HEK293 (cell line): Measurements from ENCODE around the gene ME3.
A peak's percentile ranks its signal among the peaks of the same experiment; 100 is the strongest.

ENCODE experiments used
- GFI1B ChIP-seq: fragments of 450-650 bp; formaldehyde crosslinking; IDR thresholded peaks from 2 replicates; pipeline ENCODE4 v1.5.1; 2016; ENCODE audit warnings: missing biosample characterization, missing genetic modification characterization
- GLI2 ChIP-seq: fragments of 450-650 bp; formaldehyde crosslinking; IDR thresholded peaks from 2 replicates; pipeline ENCODE4; 2017; ENCODE audit warnings: missing biosample characterization, missing genetic modification characterization, low read depth, borderline replicate concordance
- GLI4 ChIP-seq: fragments of 450-650 bp; formaldehyde crosslinking; IDR thresholded peaks from 2 replicates; pipeline ENCODE4 v1.5.1; 2016; ENCODE audit warnings: missing biosample characterization, missing genetic modification characterization
- IKZF3 ChIP-seq: fragments of 450-650 bp; IDR thresholded peaks from 2 replicates; pipeline ENCODE4 v1.5.0; 2018; ENCODE audit warnings: missing biosample characterization, mild to moderate bottlenecking, missing genetic modification characterization, moderate library complexity
- KLF1 ChIP-seq: fragments of 450-650 bp; formaldehyde crosslinking; IDR thresholded peaks from 2 replicates; pipeline ENCODE4 v1.5.1; 2016; ENCODE audit warnings: missing biosample characterization, missing genetic modification characterization
- YY1 ChIP-seq: fragments of 450-650 bp; formaldehyde crosslinking; IDR thresholded peaks from 2 replicates; pipeline ENCODE4 v1.5.1; 2018; ENCODE audit warnings: missing biosample characterization, missing genetic modification characterization
- YY2 ChIP-seq: fragments of 450-650 bp; formaldehyde crosslinking; IDR thresholded peaks from 2 replicates; pipeline ENCODE4 v1.5.1; 2016; ENCODE audit warnings: missing biosample characterization, missing genetic modification characterization
- ZBTB21 ChIP-seq: fragments of 450-650 bp; formaldehyde crosslinking; IDR thresholded peaks from 2 replicates; pipeline ENCODE4 v1.5.1; 2017; ENCODE audit warnings: missing biosample characterization, missing genetic modification characterization
- ZBTB8A ChIP-seq: fragments of 450-650 bp; formaldehyde crosslinking; IDR thresholded peaks from 2 replicates; pipeline ENCODE4 v1.5.1; 2016; ENCODE audit warnings: missing biosample characterization, missing genetic modification characterization
- ZFP41 ChIP-seq: fragments of 450-650 bp; formaldehyde crosslinking; IDR thresholded peaks from 2 replicates; pipeline ENCODE4 v1.5.1; 2016; ENCODE audit warnings: missing biosample characterization, missing genetic modification characterization, borderline replicate concordance
- ZNF132 ChIP-seq: fragments of 450-650 bp; formaldehyde crosslinking; IDR thresholded peaks from 2 replicates; pipeline ENCODE4 v1.5.1; 2017; ENCODE audit warnings: missing biosample characterization, missing genetic modification characterization, borderline replicate concordance
- ZNF146 ChIP-seq: fragments of 450-650 bp; formaldehyde crosslinking; IDR thresholded peaks from 2 replicates; pipeline ENCODE4 v1.5.1; 2016; ENCODE audit warnings: missing biosample characterization, missing genetic modification characterization
- ZNF211 ChIP-seq: fragments of 450-650 bp; formaldehyde crosslinking; IDR thresholded peaks from 2 replicates; pipeline ENCODE4 v1.5.1; 2016; ENCODE audit warnings: low read depth, missing biosample characterization, missing genetic modification characterization
- ZNF214 ChIP-seq: fragments of 450-650 bp; formaldehyde crosslinking; IDR thresholded peaks from 2 replicates; pipeline ENCODE4 v1.5.1; 2017; ENCODE audit warnings: missing biosample characterization, mild to moderate bottlenecking, missing genetic modification characterization, borderline replicate concordance
- ZNF23 ChIP-seq: fragments of 450-650 bp; formaldehyde crosslinking; IDR thresholded peaks from 2 replicates; pipeline ENCODE4 v1.5.1; 2016; ENCODE audit warnings: missing biosample characterization, missing genetic modification characterization, borderline replicate concordance
- ZNF239 ChIP-seq: fragments of 450-650 bp; formaldehyde crosslinking; IDR thresholded peaks from 2 replicates; pipeline ENCODE4 v1.5.1; 2016; ENCODE audit warnings: missing biosample characterization, missing genetic modification characterization
- ZNF24 ChIP-seq: fragments of 450-650 bp; formaldehyde crosslinking; IDR thresholded peaks from 2 replicates; pipeline ENCODE4 v1.5.1; 2016; ENCODE audit warnings: missing biosample characterization, missing genetic modification characterization
- ZNF266 ChIP-seq: fragments of 450-650 bp; formaldehyde crosslinking; IDR thresholded peaks from 2 replicates; pipeline ENCODE4 v1.5.1; 2016; ENCODE audit warnings: missing biosample characterization, missing genetic modification characterization, low read depth
- ZNF274 ChIP-seq, 2 experiments: fragments of 200-500 bp in 1 of 2; fragments of 450-650 bp in 1 of 2; sonication (Bioruptor generic) in 1 of 2; formaldehyde crosslinking in 1 of 2; IDR thresholded peaks; 2 replicates each; pipeline versions ENCODE4 v1.5.1 to v1.6.1; 2014 to 2016; ENCODE audit warnings: borderline replicate concordance in 1 of 2, inconsistent platforms in 1 of 2, low read length in 1 of 2, missing biosample characterization in 1 of 2, missing genetic modification characterization in 1 of 2
- ZNF660 ChIP-seq: fragments of 450-650 bp; IDR thresholded peaks from 2 replicates; pipeline ENCODE4 v1.5.1; 2018; ENCODE audit warnings: missing biosample characterization, mild to moderate bottlenecking, missing genetic modification characterization
- ZNF670 ChIP-seq: fragments of 450-650 bp; formaldehyde crosslinking; IDR thresholded peaks from 2 replicates; pipeline ENCODE4 v1.5.1; 2016; ENCODE audit warnings: missing biosample characterization, missing genetic modification characterization, low read depth
- TF ChIP-seq, protein P1 (sequence below): fragments of 450-650 bp; IDR thresholded peaks from 2 replicates; pipeline ENCODE4 v1.5.1; 2018; ENCODE audit warnings: missing biosample characterization, missing genetic modification characterization
- TF ChIP-seq, protein P2 (sequence below): fragments of 450-650 bp; IDR thresholded peaks from 2 replicates; pipeline ENCODE4 v1.5.1; 2018; ENCODE audit warnings: missing biosample characterization, mild to moderate bottlenecking, missing genetic modification characterization
- TF ChIP-seq, protein P3 (sequence below): fragments of 450-650 bp; formaldehyde crosslinking; IDR thresholded peaks from 2 replicates; pipeline ENCODE4 v1.5.1; 2016; ENCODE audit warnings: missing biosample characterization, missing genetic modification characterization
- TF ChIP-seq, protein P4 (sequence below): fragments of 450-650 bp; formaldehyde crosslinking; IDR thresholded peaks from 2 replicates; pipeline ENCODE4 v1.5.0; 2017; ENCODE audit warnings: missing biosample characterization, missing genetic modification characterization, borderline replicate concordance
- TF ChIP-seq, protein P5 (sequence below): fragments of 450-650 bp; formaldehyde crosslinking; IDR thresholded peaks from 2 replicates; pipeline ENCODE4 v1.5.1; 2016; ENCODE audit warnings: missing biosample characterization, missing genetic modification characterization
- TF ChIP-seq, protein P6 (sequence below): fragments of 450-650 bp; formaldehyde crosslinking; IDR thresholded peaks from 2 replicates; pipeline ENCODE4 v1.5.1; 2016; ENCODE audit warnings: missing biosample characterization, missing genetic modification characterization

Gene ME3

DNA sequence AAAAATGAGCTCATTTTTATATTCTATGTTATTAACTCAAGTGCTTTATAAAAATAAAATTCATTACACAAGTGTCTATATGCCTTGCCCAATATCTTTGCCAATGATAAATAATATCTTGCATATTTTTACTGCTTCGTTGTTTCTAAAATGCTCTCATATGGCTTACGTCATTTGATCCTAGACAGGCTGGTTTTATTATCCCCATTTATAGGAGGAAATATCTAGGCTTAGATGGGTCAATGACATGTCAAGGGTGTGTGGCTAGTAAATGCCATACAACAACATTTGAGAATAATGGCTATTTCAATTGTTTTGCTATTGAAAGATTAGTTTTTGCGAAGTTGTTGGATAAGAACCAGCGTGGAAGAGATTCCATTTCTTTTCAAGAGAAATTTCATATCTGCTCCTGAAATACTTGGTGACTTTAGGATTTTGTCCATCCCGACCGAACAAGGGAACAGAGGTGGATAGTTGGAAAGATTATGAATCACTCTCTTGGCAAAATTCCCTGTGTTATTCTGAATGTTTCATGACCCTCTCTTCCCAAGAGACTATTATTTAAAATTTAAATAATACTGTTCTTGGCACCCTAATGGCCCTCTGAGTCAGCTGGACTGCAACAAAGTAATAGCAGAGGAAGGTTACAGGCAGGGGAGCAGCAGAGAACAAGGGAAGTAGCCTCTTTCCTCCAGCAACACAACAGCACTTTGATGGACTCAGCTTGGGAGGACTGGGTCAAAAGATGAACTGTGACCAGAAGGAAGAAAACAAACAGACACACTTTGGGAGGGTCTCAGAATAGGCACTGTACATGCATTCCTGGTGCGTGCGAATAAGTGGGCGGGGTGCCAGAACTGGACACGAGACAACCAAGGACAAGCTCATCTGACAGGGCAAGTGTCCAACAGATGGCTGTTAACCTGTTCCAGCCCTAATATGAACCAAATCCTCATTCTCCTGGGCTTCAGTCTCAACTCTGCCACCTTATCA, 94.5 kb downstream of the ME3 start (continued):
- TF ChIP-seq, protein P1, sequence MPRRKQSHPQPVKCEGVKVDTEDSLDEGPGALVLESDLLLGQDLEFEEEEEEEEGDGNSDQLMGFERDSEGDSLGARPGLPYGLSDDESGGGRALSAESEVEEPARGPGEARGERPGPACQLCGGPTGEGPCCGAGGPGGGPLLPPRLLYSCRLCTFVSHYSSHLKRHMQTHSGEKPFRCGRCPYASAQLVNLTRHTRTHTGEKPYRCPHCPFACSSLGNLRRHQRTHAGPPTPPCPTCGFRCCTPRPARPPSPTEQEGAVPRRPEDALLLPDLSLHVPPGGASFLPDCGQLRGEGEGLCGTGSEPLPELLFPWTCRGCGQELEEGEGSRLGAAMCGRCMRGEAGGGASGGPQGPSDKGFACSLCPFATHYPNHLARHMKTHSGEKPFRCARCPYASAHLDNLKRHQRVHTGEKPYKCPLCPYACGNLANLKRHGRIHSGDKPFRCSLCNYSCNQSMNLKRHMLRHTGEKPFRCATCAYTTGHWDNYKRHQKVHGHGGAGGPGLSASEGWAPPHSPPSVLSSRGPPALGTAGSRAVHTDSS, result no peak
- TF ChIP-seq ZNF660, result 0 out of 2 replicates have a peak, but pooled peaks have one; percentile 15
- no peak for TF ChIP-seq ZFP41 (tag by site-specific recombination)
- TF ChIP-seq, protein P2, sequence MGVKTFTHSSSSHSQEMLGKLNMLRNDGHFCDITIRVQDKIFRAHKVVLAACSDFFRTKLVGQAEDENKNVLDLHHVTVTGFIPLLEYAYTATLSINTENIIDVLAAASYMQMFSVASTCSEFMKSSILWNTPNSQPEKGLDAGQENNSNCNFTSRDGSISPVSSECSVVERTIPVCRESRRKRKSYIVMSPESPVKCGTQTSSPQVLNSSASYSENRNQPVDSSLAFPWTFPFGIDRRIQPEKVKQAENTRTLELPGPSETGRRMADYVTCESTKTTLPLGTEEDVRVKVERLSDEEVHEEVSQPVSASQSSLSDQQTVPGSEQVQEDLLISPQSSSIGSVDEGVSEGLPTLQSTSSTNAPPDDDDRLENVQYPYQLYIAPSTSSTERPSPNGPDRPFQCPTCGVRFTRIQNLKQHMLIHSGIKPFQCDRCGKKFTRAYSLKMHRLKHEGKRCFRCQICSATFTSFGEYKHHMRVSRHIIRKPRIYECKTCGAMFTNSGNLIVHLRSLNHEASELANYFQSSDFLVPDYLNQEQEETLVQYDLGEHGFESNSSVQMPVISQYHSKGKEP (tag by site-specific recombination), result no peak
- TF ChIP-seq ZNF211 (tag by site-specific recombination), result no peak
- TF ChIP-seq IKZF3 (tag by site-specific recombination), result peak; percentile 46
- TF ChIP-seq, protein P3, sequence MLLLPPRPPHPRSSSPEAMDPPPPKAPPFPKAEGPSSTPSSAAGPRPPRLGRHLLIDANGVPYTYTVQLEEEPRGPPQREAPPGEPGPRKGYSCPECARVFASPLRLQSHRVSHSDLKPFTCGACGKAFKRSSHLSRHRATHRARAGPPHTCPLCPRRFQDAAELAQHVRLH (tag by site-specific recombination), result 0 out of 2 replicates have a peak, but pooled peaks have one; percentile 31
- no peak for TF ChIP-seq ZNF266
- no peak for TF ChIP-seq GFI1B
- TF ChIP-seq ZBTB8A (tag by site-specific recombination), result no peak
- TF ChIP-seq, protein P4, sequence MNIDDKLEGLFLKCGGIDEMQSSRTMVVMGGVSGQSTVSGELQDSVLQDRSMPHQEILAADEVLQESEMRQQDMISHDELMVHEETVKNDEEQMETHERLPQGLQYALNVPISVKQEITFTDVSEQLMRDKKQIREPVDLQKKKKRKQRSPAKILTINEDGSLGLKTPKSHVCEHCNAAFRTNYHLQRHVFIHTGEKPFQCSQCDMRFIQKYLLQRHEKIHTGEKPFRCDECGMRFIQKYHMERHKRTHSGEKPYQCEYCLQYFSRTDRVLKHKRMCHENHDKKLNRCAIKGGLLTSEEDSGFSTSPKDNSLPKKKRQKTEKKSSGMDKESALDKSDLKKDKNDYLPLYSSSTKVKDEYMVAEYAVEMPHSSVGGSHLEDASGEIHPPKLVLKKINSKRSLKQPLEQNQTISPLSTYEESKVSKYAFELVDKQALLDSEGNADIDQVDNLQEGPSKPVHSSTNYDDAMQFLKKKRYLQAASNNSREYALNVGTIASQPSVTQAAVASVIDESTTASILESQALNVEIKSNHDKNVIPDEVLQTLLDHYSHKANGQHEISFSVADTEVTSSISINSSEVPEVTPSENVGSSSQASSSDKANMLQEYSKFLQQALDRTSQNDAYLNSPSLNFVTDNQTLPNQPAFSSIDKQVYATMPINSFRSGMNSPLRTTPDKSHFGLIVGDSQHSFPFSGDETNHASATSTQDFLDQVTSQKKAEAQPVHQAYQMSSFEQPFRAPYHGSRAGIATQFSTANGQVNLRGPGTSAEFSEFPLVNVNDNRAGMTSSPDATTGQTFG, result no peak
- TF ChIP-seq YY1 (tag by site-specific recombination), result no peak
- TF ChIP-seq ZNF24 (tag by site-specific recombination), result no peak
- no peak for TF ChIP-seq ZNF670 (tag by site-specific recombination)
- peak; percentile 18; the same call in 1 of the 2 replicates for TF ChIP-seq ZNF146 (tag by site-specific recombination)
- TF ChIP-seq, protein P5, sequence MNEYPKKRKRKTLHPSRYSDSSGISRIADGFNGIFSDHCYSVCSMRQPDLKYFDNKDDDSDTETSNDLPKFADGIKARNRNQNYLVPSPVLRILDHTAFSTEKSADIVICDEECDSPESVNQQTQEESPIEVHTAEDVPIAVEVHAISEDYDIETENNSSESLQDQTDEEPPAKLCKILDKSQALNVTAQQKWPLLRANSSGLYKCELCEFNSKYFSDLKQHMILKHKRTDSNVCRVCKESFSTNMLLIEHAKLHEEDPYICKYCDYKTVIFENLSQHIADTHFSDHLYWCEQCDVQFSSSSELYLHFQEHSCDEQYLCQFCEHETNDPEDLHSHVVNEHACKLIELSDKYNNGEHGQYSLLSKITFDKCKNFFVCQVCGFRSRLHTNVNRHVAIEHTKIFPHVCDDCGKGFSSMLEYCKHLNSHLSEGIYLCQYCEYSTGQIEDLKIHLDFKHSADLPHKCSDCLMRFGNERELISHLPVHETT (tag by site-specific recombination), result peak; percentile 30; the same call in 1 of the 2 replicates
- TF ChIP-seq ZNF132, result no peak
- no peak for TF ChIP-seq GLI4
- TF ChIP-seq, protein P6, sequence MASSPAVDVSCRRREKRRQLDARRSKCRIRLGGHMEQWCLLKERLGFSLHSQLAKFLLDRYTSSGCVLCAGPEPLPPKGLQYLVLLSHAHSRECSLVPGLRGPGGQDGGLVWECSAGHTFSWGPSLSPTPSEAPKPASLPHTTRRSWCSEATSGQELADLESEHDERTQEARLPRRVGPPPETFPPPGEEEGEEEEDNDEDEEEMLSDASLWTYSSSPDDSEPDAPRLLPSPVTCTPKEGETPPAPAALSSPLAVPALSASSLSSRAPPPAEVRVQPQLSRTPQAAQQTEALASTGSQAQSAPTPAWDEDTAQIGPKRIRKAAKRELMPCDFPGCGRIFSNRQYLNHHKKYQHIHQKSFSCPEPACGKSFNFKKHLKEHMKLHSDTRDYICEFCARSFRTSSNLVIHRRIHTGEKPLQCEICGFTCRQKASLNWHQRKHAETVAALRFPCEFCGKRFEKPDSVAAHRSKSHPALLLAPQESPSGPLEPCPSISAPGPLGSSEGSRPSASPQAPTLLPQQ (tag by site-specific recombination), result peak; percentile 42; the same call in 1 of the 2 replicates
- TF ChIP-seq ZNF23, result no peak
- TF ChIP-seq ZNF214 (tag by site-specific recombination), result no peak
- no peak for TF ChIP-seq KLF1 (tag by site-specific recombination)
- TF ChIP-seq ZBTB21 (tag by site-specific recombination), result peak; percentile 36; the same call in 1 of the 2 replicates
- TF ChIP-seq YY2 (tag by site-specific recombination), result no peak
- TF ChIP-seq ZNF239, result no peak
- no peak for TF ChIP-seq ZNF274 (IDR thresholded peaks at IDR 0.05; ENCODE audit: low read length)
- TF ChIP-seq ZNF274 (tag by site-specific recombination; IDR thresholded peaks at IDR 0.05; ENCODE audit: borderline replicate concordance), result no peak
- peak; percentile 82 for TF ChIP-seq GLI2 (tag by site-specific recombination)
- TF ChIP-seq, all 188 proteins: peak for 32
